ENCODE results near the gene RER1. TPM values are rescaled to one million over a fixed set of nuclear protein-coding genes. Genes with fewer than 3 reads are reported as not detected.
A peak's percentile ranks its signal among the peaks of the same experiment; 100 is the strongest.

Gene RER1
- total RNA-seq, 1 experiment from 2014 or later, result 110 TPM

DNA sequence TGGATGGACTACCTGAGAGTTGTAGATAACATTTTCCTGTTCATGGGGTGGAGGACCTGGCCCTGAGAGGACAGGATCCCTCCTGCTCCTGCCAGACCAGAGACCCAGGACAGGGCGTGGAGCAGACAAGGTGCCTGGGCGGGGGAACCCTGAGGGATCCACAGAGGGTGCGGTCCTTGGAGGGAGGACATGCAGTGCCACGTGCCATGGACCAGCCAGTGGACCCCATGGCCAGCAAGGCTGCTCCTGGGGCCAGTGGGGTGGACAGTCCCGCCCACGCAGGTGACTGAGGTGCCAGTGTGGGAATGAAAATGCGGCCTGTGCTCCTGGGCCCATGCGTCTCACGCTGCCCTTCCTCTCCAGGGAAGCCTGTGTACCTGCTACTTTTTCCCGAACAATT lies 3.6 kb downstream of the RER1 start:
- no peak overlapping the region for H3K56ac ChIP-seq (ENCODE audit: insufficient read length, low read depth, low read length)
- peaks cover 6% of the 10 kb centered on the region for H3K23me2 ChIP-seq (ENCODE audit: insufficient read length, low read depth, low read length, poor library complexity, severe bottlenecking)
- no peak overlapping the region for H3T11ph ChIP-seq (ENCODE audit: low read length)
- Mint-ChIP-seq H3K27me3 (ENCODE audit: low read depth) (no peaks in the 10 kb centered on the region), H3K27ac (peak overlapping the region in 2 of 3 experiments; percentile 21 to 77; a peak in 3 of 7 replicates), H3K4me3 (no peak overlapping the region), H3K36me3 (ENCODE audit: insufficient read depth in 1 of 3, low read depth in 3 of 3) (peaks cover 8 to 66% (median 64%) of the 10 kb centered on the region in 3 experiments; a peak in 6 of 7 replicates), H3K9me3 (no peaks in the 10 kb centered on the region), H3K4me1 (peaks cover 6 to 17% of the 10 kb centered on the region in 2 experiments)
- no peak overlapping the region for H2BK20ac ChIP-seq (ENCODE audit: low read depth, low read length, poor library complexity, severe bottlenecking)
- no peak overlapping the region for H2AFZ ChIP-seq (ENCODE audit: low read length)
- H3K4me2 ChIP-seq (ENCODE audit: insufficient read depth, insufficient read length, low read length), result no peak overlapping the region
- H2BK15ac ChIP-seq (ENCODE audit: low read depth, low read length), result no peak overlapping the region
- no peak for TF ChIP-seq CTCF (conservative IDR thresholded peaks at IDR 0.05)
- no peak overlapping the region for H3K27ac ChIP-seq (ENCODE audit: insufficient read length, low read depth, low read length)
- peaks cover 5% of the 10 kb centered on the region; the same call in 1 of the 2 replicates for H3K79me2 ChIP-seq (ENCODE audit: insufficient read depth, low read length)
- no peaks in the 10 kb centered on the region for H3K9me3 ChIP-seq (ENCODE audit: control insufficient read depth, low read depth, low read length)
- no peak overlapping the region for H2BK5ac ChIP-seq (ENCODE audit: insufficient read length, low read length)
- H4K8ac ChIP-seq (replicated peaks; ENCODE audit: insufficient read length, low read depth, low read length), result no peak overlapping the region
- H4K20me1 ChIP-seq (ENCODE audit: control insufficient read depth, insufficient read depth, insufficient read length), result peaks cover 2% of the 10 kb centered on the region
- no peak overlapping the region; the same call in 1 of the 2 replicates for H3K14ac ChIP-seq (ENCODE audit: insufficient read depth, low read length)
- no peak overlapping the region for H3K18ac ChIP-seq (ENCODE audit: insufficient read length, low read depth, low read length)
- no peak overlapping the region for H2BK12ac ChIP-seq (ENCODE audit: insufficient read length, low read depth, low read length)
- H4K5ac ChIP-seq (ENCODE audit: insufficient read length, low read depth, low read length), result no peak overlapping the region
- no peaks in the 10 kb centered on the region for H3K4me1 ChIP-seq (ENCODE audit: insufficient read depth, low read length)
- H3K23ac ChIP-seq (ENCODE audit: insufficient read length, low read depth, low read length), result no peak overlapping the region
- no peak overlapping the region for H3K9ac ChIP-seq (ENCODE audit: extremely low read depth, insufficient read length, low read length)
- DNase-seq, result no peak
- H2BK120ac ChIP-seq (ENCODE audit: low read depth, low read length, poor library complexity, severe bottlenecking), result no peak overlapping the region
- H3K79me1 ChIP-seq (ENCODE audit: insufficient read depth, low read depth, low read length, poor library complexity, severe bottlenecking), result peaks cover 11% of the 10 kb centered on the region
- no CpG with 5 or more reads among the region's 10 CpGs for WGBS (ENCODE audit: extremely low coverage, insufficient read length, low lambda C conversion rate)
- no peak overlapping the region for H2AK5ac ChIP-seq (ENCODE audit: insufficient read length, low read length)
- H3K4ac ChIP-seq (ENCODE audit: low read depth, low read length), result no peak overlapping the region
- no peaks in the 10 kb centered on the region for H3K27me3 ChIP-seq (ENCODE audit: insufficient read depth, low read length)
- no peak overlapping the region for H4K91ac ChIP-seq (ENCODE audit: insufficient read length, low read depth, low read length)
